Measurements from ENCODE around the gene SLC16A9.
"Not testable (repeated sequence)": the region's sequence is repeated elsewhere in the genome, so short reads cannot be mapped to it uniquely, and the experiment has no call there.

The SLC16A9 gene, protein sequence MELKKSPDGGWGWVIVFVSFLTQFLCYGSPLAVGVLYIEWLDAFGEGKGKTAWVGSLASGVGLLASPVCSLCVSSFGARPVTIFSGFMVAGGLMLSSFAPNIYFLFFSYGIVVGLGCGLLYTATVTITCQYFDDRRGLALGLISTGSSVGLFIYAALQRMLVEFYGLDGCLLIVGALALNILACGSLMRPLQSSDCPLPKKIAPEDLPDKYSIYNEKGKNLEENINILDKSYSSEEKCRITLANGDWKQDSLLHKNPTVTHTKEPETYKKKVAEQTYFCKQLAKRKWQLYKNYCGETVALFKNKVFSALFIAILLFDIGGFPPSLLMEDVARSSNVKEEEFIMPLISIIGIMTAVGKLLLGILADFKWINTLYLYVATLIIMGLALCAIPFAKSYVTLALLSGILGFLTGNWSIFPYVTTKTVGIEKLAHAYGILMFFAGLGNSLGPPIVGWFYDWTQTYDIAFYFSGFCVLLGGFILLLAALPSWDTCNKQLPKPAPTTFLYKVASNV

DNA sequence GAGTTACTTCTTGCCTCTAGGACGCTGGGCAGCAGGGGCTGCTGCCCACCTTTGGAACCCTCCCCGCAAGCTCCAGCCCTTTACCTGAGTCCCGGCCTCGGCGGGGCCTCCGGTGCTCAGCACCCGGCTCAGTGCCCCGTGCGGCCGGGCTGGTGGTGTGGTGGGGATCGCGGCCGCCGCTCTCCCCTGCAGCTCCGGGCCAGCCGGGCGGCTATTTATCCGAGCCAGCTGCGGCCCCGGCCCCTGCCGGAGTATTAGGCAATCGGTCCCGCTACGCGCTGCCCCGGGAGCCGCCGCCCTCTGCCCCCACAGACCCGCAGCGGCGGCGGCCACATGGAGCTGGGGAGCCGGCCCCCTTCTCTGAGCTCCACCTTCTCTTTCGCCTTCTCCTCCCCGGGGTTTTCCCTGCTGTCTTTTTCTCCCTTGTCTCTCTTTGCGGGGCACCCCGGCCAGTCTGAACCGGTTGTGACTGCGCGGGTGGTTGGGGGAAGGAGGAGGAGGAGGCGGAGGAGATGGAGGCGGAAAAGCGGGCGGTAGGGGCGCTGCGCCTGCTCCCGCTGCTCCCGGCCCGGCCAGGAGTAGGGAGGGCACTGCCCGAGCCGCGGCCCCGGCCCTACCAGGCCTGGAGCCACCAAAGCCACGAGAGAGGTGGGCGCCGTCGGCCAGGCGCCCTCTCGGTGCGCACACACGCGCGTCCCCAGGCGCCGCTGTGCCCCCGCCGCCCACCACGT lies at the start of gene SLC16A9:
TSS of gene SLC16A9 (minus strand) at position 456 of the 731 bp plus-strand sequence. CDS start 25,559 bp downstream, outside the sequence.
- DNase-seq (ENCODE audit: low read depth), result no peak

DNA sequence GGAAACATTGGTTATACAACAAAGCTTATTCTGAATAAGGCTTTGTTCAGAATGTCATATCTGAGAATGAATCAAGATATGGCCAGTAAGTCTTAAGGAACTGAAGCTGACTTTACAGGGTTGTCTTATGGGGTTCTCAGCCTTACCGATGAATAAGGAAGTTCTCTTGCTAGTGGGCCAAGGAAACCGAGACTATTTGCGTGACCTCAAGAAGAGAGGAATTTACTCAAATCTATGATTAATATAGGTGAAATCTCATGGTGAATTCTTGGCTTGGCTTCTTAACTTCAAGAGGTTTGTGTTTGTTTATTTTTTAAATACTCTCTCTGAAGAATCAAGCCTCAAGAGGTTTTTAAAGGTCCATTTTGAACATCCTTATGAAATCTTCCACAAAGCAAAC lies 48.3 kb upstream of the SLC16A9 start:
- no peak for DNase-seq (ENCODE audit: low read depth)

DNA sequence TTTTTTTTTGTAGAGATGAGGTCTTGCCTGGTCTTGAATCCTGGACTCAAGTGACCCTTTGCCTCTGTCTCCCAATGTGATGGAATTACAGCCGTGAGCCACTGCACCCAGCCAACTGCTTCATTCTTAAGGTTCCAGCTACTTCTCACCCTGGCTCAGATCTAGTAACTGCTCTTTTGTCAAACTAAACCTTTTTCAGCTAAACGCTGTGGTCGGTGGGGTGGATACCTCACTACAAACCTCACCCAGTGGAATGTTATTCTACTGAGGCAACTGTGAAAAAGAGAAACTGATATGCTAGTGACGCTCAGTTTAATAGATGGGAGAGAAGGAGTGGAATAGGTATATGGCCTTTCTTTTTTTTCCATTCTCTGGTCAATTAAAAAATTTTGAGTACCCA lies 45.3 kb upstream of the SLC16A9 start:
- no peak for DNase-seq (ENCODE audit: low read depth)

DNA sequence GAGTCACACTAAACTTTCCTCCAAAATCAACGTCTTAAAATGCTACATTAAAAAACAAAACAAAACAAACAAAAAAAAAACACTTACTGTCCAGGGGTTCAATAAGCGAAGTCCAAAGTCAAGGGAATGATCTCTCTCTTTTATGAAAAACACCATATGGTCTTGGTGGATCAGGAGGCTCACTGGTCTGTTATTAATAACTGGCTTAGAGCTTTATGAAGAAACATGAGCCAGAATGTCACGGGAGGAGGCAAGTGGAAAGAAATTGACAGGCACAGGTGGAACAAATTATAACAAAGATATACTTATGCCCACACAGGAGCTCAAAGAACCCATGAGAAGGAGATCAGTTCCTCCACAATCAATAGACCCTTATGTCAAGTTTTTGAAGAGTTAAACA lies 43.6 kb upstream of the SLC16A9 start, which contains the start of gene MRLN:
TSS of gene MRLN (minus strand) at position 189 of the 400 bp plus-strand sequence.
- DNase-seq (ENCODE audit: low read depth), result no peak

DNA sequence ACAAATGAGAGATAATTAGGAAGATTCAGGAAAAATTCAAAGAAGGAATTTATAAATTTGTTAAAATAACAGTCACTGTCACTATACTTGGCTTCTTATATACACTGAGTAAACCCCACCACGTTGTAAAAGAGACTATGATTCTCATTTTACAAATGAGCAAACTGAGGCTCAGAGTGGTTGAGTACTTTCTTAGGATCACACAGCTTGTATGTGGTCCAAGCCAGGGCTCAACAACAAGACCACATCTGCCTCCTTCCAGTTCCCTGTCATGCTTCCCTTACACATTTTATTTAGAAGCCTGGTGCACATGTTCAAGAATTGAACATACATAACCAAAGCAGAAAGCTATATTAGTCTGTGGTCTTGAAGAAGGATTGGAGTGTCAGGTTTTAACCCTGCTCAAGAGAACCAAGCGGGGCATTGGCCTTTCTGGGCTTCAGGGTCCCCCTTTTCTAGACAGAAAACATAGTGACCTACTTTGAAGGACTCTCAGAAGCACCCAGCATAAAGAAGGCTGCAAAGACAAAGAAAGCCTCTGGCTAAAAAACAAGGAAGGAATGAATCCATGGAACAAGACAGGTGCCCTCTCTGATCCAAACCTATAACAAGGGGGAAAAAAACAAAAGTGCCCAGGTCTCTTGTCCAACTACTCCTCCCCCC lies 42.8 kb upstream of the SLC16A9 start:
- DNase-seq (ENCODE audit: low read depth), result no peak

DNA sequence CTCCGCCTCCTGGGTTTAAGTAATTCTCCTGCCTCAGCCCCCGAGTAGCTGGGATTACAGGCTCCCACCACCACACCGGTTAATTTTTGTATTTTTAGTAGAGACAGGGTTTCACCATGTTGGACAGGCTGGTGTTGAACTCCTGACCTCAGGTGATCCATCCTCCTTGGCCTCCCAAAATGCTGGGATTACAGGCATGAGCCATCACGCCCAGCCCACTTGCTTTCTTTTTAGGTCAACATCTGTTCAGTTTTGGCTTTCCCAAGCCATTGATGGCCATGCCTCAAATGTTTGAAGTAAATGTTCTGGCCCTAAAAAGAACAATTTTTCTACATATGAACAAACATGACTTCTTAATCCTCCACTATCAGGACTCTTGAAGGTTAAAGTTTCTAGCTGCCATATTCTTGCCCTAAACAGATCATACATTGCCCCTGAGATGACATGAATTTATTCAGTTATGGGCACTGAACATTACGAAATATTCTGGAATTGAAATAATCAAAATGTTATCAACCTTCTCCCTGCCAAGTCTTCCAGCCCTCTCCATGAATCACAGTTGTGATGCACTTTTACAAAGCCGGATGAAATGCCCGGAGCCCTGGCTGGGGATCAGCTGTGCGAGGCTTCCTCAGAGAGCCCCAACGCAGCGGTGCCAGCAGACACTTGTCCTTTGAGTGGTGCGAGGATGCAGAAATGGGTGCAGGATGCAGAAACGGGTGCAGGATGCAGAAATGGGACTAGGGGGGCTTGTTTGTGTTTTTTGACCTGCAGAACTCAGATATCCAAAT lies 40.7 kb upstream of the SLC16A9 start:
- DNase-seq (ENCODE audit: low read depth), result no peak

DNA sequence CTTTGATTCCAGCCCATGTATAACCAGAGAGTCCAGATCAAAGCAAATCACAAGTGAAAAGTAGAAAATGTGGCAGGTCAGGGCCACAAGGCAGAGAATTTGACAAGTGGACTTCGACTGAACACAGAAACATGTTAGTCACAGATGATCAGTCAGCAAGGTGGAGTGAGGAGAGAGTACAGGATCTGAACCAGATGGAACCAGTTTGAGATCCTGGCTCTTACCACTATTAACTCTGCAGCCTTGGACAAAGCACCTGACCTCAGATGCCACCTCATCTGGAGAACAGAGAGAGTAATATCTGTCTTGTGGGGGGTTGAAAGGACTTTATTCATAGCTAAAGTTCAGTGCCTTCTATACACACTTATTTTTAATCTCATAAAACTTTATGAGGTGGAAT lies 39.2 kb upstream of the SLC16A9 start:
- DNase-seq (ENCODE audit: low read depth), result no peak

DNA sequence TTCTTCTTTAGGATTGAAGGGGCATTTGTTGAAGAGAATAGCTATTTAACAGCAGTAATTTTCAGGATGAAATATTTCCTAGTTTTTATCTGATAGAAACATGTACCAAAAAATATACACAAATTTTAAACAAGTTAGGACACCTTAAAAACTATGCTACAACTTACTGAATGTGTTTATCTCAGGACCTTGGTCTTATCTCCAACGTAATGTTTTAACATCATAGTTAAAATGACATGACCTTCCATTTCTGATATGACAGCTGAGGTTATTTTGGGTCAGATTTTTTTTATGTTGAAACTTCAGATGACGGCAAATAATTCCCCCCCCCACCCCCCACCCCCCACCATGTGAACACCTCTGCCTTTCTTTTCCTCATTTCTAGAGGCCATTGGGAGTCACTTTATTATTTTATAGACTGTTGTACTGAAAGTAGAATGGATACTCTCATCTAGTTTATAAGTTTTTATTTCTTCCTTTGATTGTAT lies 35.6 kb upstream of the SLC16A9 start:
- no peak for DNase-seq (ENCODE audit: low read depth)

DNA sequence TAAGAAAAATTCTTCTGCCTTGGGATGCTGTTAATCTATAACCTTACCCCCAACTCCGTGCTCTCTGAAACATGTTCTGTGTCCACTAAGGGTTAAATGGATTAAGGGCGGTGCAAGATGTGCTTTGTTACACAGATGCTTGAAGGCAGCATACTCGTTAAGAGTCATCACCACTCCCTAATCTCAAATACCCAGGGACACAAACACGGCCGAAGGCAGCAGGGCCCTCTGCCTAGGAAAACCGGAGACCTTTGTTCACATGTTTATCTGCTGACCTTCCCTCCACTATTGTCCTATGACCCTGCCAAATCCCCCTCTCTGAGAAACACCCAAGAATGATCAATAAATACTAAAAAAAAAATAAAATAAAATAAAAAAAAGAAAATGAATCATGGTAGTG lies 35.1 kb upstream of the SLC16A9 start:
- not testable (repeated sequence) for DNase-seq (ENCODE audit: low read depth)

DNA sequence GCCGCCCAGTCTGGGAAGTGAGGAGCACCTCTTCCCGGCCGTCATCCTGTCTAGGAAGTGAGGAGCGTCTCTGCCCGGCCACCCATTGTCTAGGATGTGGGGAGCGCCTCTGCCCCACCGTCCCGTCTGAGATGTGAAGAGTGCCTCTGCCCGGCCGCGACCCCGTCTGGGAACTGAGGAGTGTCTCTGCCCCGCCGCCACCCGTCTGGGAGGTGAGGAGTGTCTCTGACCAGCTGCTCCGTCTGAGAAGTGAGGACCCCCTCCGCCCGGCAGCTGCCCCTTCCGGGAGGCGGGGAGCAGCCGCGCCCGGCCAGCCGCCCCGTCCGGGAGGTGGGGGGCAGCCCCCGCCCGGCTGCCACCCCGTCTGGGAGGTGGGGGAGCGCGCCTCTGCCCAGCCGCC lies 34.5 kb upstream of the SLC16A9 start:
- DNase-seq (ENCODE audit: low read depth), result not testable (repeated sequence)

DNA sequence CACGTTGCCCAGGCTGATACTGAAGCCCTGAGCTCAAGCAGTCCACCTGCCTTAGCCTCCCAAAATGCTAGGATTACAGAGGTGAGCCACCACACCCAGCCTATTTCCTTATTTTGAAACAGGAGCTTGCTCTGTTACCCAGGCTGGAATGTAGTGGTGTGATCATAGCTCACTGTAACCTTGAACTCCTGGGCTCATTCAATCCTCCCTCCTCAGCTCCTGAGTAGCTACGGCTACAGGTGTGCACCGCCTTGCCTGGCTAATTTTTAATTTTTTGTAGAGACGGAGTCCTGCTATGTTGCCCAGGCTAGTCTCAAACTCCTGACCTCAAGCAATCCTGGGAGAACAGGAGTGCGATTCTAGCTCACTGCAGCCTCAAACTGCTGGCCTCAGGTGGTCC lies 31.9 kb upstream of the SLC16A9 start:
- DNase-seq (ENCODE audit: low read depth), result no peak

DNA sequence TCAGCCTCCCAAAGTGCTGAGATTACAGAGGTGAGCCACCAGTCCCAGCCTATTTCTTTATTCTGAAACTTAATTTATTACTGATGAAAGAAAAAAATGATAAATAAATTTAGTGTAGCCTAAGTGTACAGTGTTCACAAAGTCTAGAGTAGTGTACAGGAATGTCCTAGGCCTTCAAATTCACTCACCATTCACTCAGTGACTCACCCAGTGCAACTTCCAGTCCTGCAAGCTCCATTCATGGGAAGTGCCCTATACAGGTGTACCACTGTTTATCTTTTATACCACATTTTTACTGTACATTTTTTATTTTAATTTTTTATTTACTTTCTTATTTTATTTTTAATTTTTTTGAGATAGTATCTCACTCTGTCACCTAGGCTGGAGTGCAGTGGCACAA lies 31.4 kb upstream of the SLC16A9 start:
- no peak for DNase-seq (ENCODE audit: low read depth)

DNA sequence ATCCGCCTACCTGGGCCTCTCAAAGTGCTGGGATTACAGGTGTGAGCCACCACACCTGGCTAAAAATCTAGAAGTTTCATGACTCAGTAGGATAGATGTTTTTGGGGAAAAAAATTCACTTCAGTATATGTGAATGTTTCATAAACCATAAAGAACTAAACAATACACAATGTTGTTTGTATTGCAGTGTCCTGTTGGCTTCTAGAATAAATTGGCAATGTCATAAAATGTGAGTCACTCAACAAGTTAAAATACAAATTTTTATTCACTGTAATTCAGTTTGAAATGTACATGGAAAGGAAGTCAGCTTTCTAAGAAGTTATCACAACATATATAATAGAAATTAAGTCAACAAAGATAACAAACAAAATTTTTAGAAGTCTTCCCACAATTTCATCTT lies 27.1 kb upstream of the SLC16A9 start:
- no peak for DNase-seq (ENCODE audit: low read depth)

DNA sequence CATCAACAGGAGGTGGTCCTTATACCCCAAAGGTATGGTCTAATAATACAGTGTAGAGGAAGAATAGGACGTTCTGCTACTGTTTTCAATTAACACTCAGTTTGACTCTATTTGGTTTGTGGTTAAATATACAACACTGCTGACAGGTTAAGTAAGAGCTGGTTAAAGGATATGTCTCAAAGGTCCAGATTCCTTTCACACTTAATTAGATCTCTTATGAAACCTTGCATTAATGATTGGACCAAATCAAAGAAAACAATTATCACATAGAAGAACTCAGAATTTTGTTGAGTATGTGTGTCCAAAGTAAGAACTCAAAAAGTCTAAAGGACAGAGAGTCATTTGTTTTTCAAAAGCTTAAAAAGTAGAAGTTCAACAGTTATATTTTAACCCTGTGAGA lies 25.6 kb upstream of the SLC16A9 start:
- no peak for DNase-seq (ENCODE audit: low read depth)

DNA sequence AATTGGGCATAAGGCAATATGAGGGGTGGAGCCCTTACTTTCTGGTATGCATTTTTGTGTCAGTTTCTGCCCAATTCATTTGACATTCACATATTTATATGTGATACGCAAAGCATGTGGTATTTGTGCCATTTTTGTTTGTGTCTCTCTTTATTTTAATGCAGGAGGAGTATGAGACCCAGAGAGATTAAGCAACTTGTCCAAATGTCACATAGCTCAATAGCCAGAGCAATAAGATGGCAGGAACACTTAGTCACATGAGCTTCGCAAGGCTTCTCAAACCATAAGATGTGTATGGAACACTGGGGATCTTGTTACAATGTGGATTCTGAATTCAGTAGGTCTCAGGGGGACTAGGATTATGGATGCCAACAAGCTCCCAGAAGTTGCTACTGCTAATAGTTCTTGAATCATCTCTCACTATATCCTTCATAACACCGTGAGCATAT lies 24.4 kb upstream of the SLC16A9 start:
- DNase-seq (ENCODE audit: low read depth), result no peak

DNA sequence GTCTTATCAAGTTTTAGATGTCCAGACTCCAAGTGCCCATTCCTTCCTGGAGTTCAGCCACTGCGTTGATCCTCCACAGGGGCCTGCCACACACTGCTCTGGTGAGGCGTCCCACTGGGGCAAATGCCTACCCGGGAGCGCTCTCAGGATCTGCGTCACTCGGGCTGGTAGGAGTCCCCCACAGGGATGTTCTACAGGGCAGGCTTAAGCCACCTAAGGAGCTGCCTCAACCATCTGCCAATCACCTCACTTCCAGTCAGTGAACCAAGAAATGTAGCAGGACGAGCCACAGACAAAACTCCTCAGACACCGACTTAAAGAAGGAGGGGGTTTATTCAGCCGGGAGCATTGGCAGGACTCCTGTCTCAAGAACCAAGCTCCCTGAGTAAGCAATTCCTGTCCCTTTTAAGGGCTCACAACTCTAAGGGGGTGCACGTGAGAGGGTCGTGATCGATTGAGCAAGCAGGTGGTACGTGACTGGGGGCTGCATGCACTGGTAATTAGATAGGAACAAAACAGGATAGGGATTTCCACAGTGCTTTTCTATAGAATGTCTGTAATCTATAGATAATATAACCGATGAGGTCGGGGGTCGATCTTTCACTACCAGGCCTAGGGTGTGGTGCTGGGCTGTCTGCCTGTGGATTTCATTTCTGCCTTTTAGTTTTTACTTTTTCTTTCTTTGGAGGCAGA lies 23.8 kb upstream of the SLC16A9 start:
- DNase-seq (ENCODE audit: low read depth), result not testable (repeated sequence)

DNA sequence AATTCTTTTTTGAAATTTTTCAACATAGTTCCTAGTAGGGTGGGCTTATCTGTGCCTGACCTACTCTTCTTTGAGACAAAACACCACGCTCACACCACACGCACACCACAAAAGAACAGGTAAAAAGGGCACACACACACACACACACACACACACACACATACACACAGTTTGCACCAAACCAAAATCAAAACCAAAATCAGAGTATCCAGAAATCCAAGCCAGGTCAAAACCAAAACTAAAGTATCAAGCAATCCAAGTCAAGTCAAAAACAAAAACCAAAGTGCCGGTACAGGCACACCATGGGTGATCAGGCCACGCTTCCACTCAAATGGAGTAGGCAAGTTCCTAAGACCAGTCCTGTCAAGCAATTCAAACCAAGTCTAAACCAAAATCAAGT lies 23.2 kb upstream of the SLC16A9 start:
- DNase-seq (ENCODE audit: low read depth), result not testable (repeated sequence)

DNA sequence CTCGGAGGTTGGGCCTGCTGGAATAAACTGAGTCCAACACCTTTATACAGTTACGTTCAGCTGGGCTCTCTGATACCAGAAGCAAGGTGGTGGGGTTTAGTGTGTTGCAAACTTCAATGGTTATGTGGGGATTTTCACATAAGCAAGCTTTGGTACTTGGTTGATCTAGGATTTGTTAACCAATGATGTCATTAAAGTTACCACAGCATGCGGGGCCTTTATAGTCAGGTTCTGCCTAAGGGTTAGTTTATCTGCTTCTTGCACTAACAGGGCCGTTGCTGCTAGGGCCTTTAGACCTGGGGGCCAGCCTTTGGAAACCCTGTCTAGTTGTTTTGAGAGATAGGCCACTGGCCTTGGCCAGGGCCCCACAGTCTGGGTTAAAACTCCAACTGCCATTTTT lies 19.5 kb upstream of the SLC16A9 start:
- not testable (repeated sequence) for DNase-seq (ENCODE audit: low read depth)

DNA sequence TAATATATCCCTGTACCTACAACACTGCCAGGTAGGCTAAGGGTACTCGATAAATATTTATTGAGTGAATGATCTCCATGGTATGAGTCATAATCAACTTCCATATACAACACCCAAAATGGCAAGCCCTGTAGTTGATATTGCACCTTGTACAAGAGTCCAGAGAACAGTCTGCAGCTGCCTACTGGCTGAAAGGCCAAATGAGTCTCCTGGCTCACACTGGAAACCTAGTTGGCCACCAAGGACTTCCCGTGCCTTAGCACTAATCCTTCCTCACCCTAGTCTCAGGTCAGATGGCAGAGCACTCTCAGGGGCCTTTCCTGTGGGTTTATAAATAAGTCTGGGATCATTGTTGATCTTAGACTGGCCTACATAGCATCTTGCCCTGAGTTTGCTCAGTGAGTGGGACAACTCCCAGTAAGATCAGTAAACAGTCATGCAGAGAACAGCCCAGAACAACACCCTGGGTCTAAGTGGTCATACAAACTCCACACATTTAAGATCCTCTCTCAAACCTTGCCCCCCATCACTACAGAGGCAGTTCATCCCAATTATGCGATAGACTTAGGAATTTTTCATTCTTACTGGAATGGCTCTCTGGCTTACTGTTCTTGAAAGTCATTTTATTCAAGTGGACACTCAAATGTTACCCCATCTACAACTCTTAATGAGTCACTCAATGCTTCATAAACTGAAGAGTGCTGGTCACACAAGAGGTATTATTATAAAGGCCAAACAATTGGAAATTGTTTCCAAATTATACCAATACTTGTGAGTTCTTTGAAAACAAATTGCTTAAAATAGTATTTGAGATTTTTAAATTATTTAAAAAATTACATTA lies 14.7 kb upstream of the SLC16A9 start:
- no peak for DNase-seq (ENCODE audit: low read depth)

DNA sequence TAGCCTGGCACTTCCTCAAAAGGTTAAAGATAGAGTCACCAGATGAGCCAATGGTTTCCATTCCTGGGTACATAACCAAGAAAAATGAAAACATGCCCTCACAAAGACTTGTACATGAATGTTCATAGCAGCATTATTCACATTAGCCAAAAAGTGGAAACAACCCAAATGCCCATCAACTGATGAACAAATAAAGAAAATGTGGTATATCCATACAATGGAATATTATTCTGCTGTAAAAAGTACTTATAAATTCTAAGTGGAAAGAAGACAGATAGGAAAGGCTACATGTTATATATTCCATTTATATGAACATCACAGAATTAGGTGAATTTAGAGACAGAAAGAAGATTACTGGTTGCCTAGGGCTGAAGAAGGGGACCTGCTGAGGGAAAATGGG lies 10.7 kb upstream of the SLC16A9 start:
- no peak for DNase-seq (ENCODE audit: low read depth)

All from T-helper 22 cell (primary cell).